K562 (cell line): Measurements from ENCODE around the gene ADARB2. TPM values are rescaled to one million over a fixed set of nuclear protein-coding genes. Genes with fewer than 3 reads are reported as not detected.

ENCODE experiments used
- ATAC-seq: fragments of 200-7000 bp; cut with Tn5 transposase; 3 replicates; pipeline ENCODE4 v1.9.1; 2020; ENCODE audit warnings: moderate library complexity
- BruUV-seq: library from RNA; stranded (reverse); fragments of 400-500 nt; replicated peaks from 2 replicates; lab custom pipeline; 2021; lab: Mats Ljungman, UMichigan
- CTCF ChIA-PET: fragments of 300-600 bp; formaldehyde crosslinking; extraction: SDS; loops from one replicate; lab custom pipeline; 2021; ENCODE audit warnings: low intra/inter-chr PET ratio; lab: Yijun Ruan, JAX
- POLR2A ChIA-PET: fragments of 300-600, 350-650 bp; sonication (Branson Sonifier 250); formaldehyde crosslinking; extraction: SDS; loops from one replicate; lab custom pipeline; 2021; ENCODE audit warnings: antibody characterized with exemption, inconsistent platforms; lab: Yijun Ruan, JAX
- DNase-seq, 4 experiments: peaks; one replicate each; pipeline versions ENCODE4 v3.0.0 to v3.0.0-alpha.2; 2011 to 2018; ENCODE audit warnings: low spot score in 3 of 4, mixed read lengths in 3 of 4; ENCODE audit errors: extremely low read depth in 1 of 4
- FAIRE-seq: peaks from 2 replicates; lab custom pipeline; 2011; peaks lifted over from hg19 to GRCh38; lab: Jason Lieb, UNC
- H2AFZ ChIP-seq: 2 replicates; pipeline ENCODE4 v1.6.0; 2011; ENCODE audit warnings: low read depth, low read length, control low read depth, inconsistent platforms
- H3K27ac ChIP-seq: fragments of 200-600 bp; 3 replicates; pipeline ENCODE4 v1.8.0; 2011; ENCODE audit warnings: low read depth, mild to moderate bottlenecking, control low read depth, inconsistent platforms, low read length, moderate library complexity, mixed read lengths; ENCODE audit errors: extremely low read depth
- H3K27me3 ChIP-seq, 2 experiments: fragments of 300-600 bp in 1 of 2; 2 replicates in 1 of 2; 3 replicates in 1 of 2; pipeline versions ENCODE4 v1.6.0 to v1.8.0; 2011; ENCODE audit warnings: inconsistent platforms in 2 of 2, low read length in 2 of 2, mild to moderate bottlenecking in 1 of 2, mixed read lengths in 1 of 2, moderate library complexity in 1 of 2; ENCODE audit not compliant: control insufficient read depth in 2 of 2, insufficient read depth in 2 of 2
- H3K36me3 ChIP-seq: fragments of 300-600 bp; 3 replicates; pipeline ENCODE4 v1.8.0; 2011; ENCODE audit warnings: mild to moderate bottlenecking, low read length, inconsistent platforms; ENCODE audit not compliant: control insufficient read depth, insufficient read depth
- H3K4me1 ChIP-seq, 2 experiments: fragments of 200-600 bp in 1 of 2; replicated peaks in 1 of 2; 2 replicates in 1 of 2; 3 replicates in 1 of 2; pipeline versions ENCODE4 v1.5.1 to v1.8.0; 2011; ENCODE audit warnings: inconsistent platforms in 2 of 2, low read length in 2 of 2, mild to moderate bottlenecking in 1 of 2, mixed read lengths in 1 of 2, moderate library complexity in 1 of 2; ENCODE audit not compliant: control insufficient read depth in 2 of 2, insufficient read depth in 2 of 2
- H3K4me2 ChIP-seq: 2 replicates; pipeline ENCODE4 v1.6.1; 2011; ENCODE audit warnings: low read length, control low read depth, inconsistent platforms, mixed read lengths; ENCODE audit not compliant: insufficient read depth
- H3K4me3 ChIP-seq: fragments of 200-600 bp; sonication (generic), shearing (Covaris generic); 2 replicates; pipeline ENCODE4 v1.5.1; 2016; ENCODE audit warnings: control low read depth, inconsistent platforms
- H3K79me2 ChIP-seq: fragments of 200-600 bp; 3 replicates; pipeline ENCODE4 v1.8.0; 2011; ENCODE audit warnings: low read length, inconsistent platforms; ENCODE audit not compliant: control insufficient read depth, insufficient read depth
- H3K9ac ChIP-seq, 2 experiments: 2 replicates each; pipeline versions ENCODE4 v1.6.0 to v1.6.1; 2011; ENCODE audit warnings: low read depth in 2 of 2, low read length in 2 of 2, control low read depth in 1 of 2, inconsistent platforms in 1 of 2, mild to moderate bottlenecking in 1 of 2, mixed read lengths in 1 of 2; ENCODE audit not compliant: insufficient read depth in 1 of 2
- H3K9me1 ChIP-seq: one replicate; pipeline ENCODE4 v1.6.0; 2011; ENCODE audit warnings: inconsistent platforms, mild to moderate bottlenecking, low read length, moderate library complexity; ENCODE audit not compliant: control insufficient read depth, insufficient read depth
- H3K9me3 ChIP-seq: replicated peaks from 2 replicates; pipeline ENCODE4 v1.5.1; 2011; ENCODE audit warnings: low read depth, low read length, inconsistent platforms; ENCODE audit not compliant: control insufficient read depth, insufficient read depth
- H4K20me1 ChIP-seq: replicated peaks from 2 replicates; pipeline ENCODE4 v1.6.1; 2011; ENCODE audit warnings: low read length, inconsistent platforms, mixed read lengths; ENCODE audit not compliant: control insufficient read depth, insufficient read depth
- ASH1L ChIP-seq: fragments of 450-650 bp; IDR thresholded peaks from 2 replicates; pipeline ENCODE4 v1.6.1; 2018; ENCODE audit warnings: borderline replicate concordance, mild to moderate bottlenecking, low read depth; ENCODE audit not compliant: partially characterized antibody
- BCLAF1 ChIP-seq, 2 experiments: fragments of 450-650 bp in 1 of 2; IDR thresholded peaks; 2 replicates each; pipeline ENCODE4 v1.6.1; 2011 to 2017; ENCODE audit warnings: low read depth in 2 of 2, antibody characterized with exemption in 1 of 2, borderline replicate concordance in 1 of 2, low read length in 1 of 2, mild to moderate bottlenecking in 1 of 2, mixed read lengths in 1 of 2; ENCODE audit not compliant: control insufficient read depth in 1 of 2
- DNMT1 ChIP-seq: fragments of 450-650 bp; IDR thresholded peaks from 2 replicates; pipeline ENCODE4 v1.6.1; 2016; ENCODE audit warnings: antibody characterized with exemption, mild to moderate bottlenecking
- HINFP ChIP-seq: fragments of 450-650 bp; conservative IDR thresholded peaks from 2 replicates; pipeline ENCODE4 v1.6.1; 2016; ENCODE audit warnings: missing genetic modification characterization, low read depth, mild to moderate bottlenecking, control low read depth, missing compliant biosample characterization
- OTX1 ChIP-seq: fragments of 450-650 bp; formaldehyde crosslinking; IDR thresholded peaks from 2 replicates; pipeline ENCODE4 v1.4.0; 2022; ENCODE audit warnings: mild to moderate bottlenecking
- ZBTB12 ChIP-seq: fragments of 250-450 bp; sonication (Bioruptor Pico); IDR thresholded peaks from 2 replicates; pipeline ENCODE4 v1.4.0; 2020
- ZMIZ1 ChIP-seq, 2 experiments: fragments of 150-350 bp in 1 of 2; IDR thresholded peaks; 2 replicates each; pipeline ENCODE4 v1.6.1; 2012 to 2016; ENCODE audit warnings: low read depth in 2 of 2, low read length in 2 of 2, mild to moderate bottlenecking in 1 of 2, moderate library complexity in 1 of 2
- ZNF830 ChIP-seq: fragments of 250-450 bp; sonication (Bioruptor Pico); IDR thresholded peaks from 2 replicates; pipeline ENCODE4 v1.5.0; 2021; ENCODE audit warnings: mild to moderate bottlenecking
- WGBS: fragments of 100-300 bp; shearing (Covaris generic); methylation state at CpG from one replicate; pipeline ENCODE4 v1.1.6; 2016; ENCODE audit warnings: low coverage, mixed read lengths; ENCODE audit not compliant: insufficient coverage; ENCODE audit errors: missing lambda C conversion rate; 5-methylcytosine and 5-hydroxymethylcytosine counted together
- in situ Hi-C: fragments of 300-500 bp; cut with MboI; formaldehyde crosslinking; loops from 4 replicates; pipeline ENCODE4 v1.15.0; 2018; ENCODE audit warnings: inconsistent platforms, mixed read lengths
- intact Hi-C: fragments of 100-400 bp; cut with micrococcal nuclease; formaldehyde crosslinking; loops from 2 replicates; pipeline ENCODE4 v1.14.2; 2022
- polyA plus RNA-seq, 8 experiments: library from polyadenylated mRNA; depleted of rRNA in 4 of 8; stranded (reverse) in 5 of 8; unstranded in 3 of 8; fragments of >200 nt; fragmentation: Nextera tagmentation in 2 of 8; fragmentation: Illumina TruSeq in 1 of 8; extraction: Ambion mirVana in 2 of 8; extraction: Trizol in 1 of 8; gene quantifications; 2 replicates each; pipeline versions ENCODE4 v1.2.1 to v1.2.3, GENCODE V29; 2011 to 2014; ENCODE audit warnings: inconsistent platforms in 1 of 8, missing spikeins in 1 of 8
- total RNA-seq, 7 experiments: library from RNA; depleted of rRNA in 6 of 7; stranded (reverse); fragments of >200 nt in 6 of 7; fragmentation: Illumina TruSeq in 2 of 7; extraction: Trizol in 2 of 7; gene quantifications; 2 replicates each; pipeline versions ENCODE4 v1.2.1 to v1.2.3, GENCODE V29; 2011 to 2021; ENCODE audit warnings: low replicate concordance in 1 of 7

Gene ADARB2
- total and polyA plus RNA-seq, 9 of the 15 experiments (the other 6 are each of a cell fraction or from before 2014, with no cell fraction given), result not detected

GRCh38 chr10:1361411-1362105 is 375.8 kb downstream of the ADARB2 start:
- H3K4me3 ChIP-seq, result no peak overlapping the region
- H3K9me1 ChIP-seq, result no peaks in the 10 kb centered on the region
- no peak overlapping the region for H2AFZ ChIP-seq
- H3K36me3 ChIP-seq, result no peaks in the 10 kb centered on the region
- WGBS, result 2% methylated on average over 13 of the region's 13 CpGs
- ChIA-PET POLR2A (no interaction called here), CTCF (interaction anchor here (0.6 kb wide), 1 partner anchor 44 kb away, joined by 6 read pairs; no protein-coding TSS in a partner anchor)
- in situ Hi-C loops (no loop called here), intact Hi-C loops (no loop called here)
- no peak for ATAC-seq
- H3K79me2 ChIP-seq, result no peaks in the 10 kb centered on the region
- BruUV-seq, result no TSS peak
- peaks cover 13 to 66% of the 10 kb centered on the region in 2 experiments for H3K27me3 ChIP-seq
- no peaks in the 10 kb centered on the region for H3K9me3 ChIP-seq
- peaks cover 6% of the 10 kb centered on the region; the same call in 1 of the 2 replicates for H4K20me1 ChIP-seq
- H3K9ac ChIP-seq, result no peak overlapping the region
- peaks cover 0 to 8% of the 10 kb centered on the region in 2 experiments; a peak in 1 of 5 replicates for H3K4me1 ChIP-seq
- no peak overlapping the region for H3K27ac ChIP-seq
- no peak for DNase-seq
- FAIRE-seq, result no peak
- H3K4me2 ChIP-seq, result no peak overlapping the region
- TF ChIP-seq ZNF830 (CRISPR knock-in tag) (no peak), OTX1 (CRISPR knock-in tag) (no peak), HINFP (tag) (no peak), ZMIZ1 (IDR thresholded peaks at IDR 0.05; ENCODE audit: low read depth in 2 of 2, low read length in 2 of 2) (no peak), ZBTB12 (CRISPR knock-in tag) (no peak), BCLAF1 (IDR thresholded peaks at IDR 0.05; ENCODE audit: borderline replicate concordance in 1 of 2, control insufficient read depth in 1 of 2, low read depth in 2 of 2, low read length in 1 of 2) (no peak), DNMT1 (no peak), ASH1L (no peak)
